GM19043 (cell line): Measurements from ENCODE around the gene GRIN3B.
"Not testable (repeated sequence)": the region's sequence is repeated elsewhere in the genome, so short reads cannot be mapped to it uniquely, and the experiment has no call there.

Experiments used
- ATAC-seq: cut with Tn5 transposase; IDR thresholded peaks from one replicate; pipeline ENCODE4 v1.9.1; 2021; ENCODE audit warnings: low read depth; ENCODE audit not compliant: unreplicated experiment

The GRIN3B gene

DNA sequence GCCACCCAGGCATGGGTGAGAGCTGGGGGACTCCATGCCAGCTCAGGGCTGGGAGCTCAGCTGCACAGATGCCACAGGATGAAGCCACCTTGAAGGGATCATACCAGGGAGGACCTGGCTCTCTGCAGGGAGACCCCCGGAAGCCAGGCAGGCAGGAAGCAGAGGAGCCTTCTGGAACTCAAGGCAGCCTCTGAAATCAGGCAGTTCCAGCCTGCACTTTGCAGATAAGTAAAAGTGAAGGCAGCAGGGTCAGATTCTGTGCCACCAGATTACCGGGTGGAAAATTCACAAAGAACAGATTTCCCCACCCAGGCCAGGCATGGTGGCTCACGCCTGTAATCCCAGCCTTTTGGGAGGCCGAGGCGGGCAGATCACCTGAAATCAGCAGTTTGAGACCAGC lies 18.2 kb downstream of the GRIN3B start:
- no peak for ATAC-seq

DNA sequence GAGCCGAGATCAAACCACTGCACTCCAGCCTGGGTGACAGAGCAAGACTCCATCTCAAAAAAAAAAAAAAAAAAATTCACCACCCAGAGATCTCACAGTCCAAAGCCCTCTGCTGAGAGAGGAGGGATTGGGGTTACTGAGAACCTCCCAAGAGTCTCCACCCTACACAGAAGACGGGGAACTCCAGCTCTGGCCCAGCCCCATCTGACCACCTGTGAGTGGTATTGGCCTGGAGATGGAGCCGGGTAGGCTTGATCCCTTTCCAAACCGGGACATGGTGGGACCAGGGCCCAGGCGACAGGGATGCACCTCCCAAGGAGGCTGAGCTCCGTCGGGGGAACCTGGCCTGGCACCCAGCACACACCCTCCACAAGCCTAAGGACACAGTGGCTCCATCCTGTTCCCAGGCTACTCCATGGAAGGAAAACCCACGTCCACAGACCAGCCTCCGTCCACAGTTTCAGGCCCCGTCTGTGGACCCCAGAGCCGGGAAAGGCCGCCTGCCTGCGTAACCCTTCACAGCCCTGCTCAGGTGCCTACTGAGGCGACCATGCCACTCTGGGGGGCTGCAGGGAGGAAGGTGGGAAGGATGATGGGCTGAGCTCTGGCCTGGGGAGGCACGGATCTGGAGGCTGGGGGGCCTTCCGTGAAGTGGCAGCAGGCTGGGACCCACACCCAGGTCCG lies 18.9 kb downstream of the GRIN3B start:
- no peak for ATAC-seq

DNA sequence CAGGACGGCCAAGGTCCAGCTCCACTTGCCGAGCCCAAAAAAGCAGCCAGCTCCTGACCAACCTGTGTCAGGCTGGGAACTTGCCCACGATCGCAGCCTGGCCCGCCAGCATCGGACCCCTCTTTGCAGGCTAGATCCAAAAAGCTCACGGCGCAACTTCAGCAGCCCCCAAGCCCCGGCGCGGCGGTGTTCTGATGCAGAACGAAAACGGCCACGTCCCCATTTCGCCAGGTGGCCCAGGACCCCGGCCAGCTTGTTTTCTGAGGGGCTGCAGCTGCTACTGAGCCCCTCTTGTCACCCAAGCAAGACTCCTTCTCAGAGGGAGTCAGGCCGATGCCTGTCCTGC lies 19.4 kb downstream of the GRIN3B start:
- no peak for ATAC-seq

DNA sequence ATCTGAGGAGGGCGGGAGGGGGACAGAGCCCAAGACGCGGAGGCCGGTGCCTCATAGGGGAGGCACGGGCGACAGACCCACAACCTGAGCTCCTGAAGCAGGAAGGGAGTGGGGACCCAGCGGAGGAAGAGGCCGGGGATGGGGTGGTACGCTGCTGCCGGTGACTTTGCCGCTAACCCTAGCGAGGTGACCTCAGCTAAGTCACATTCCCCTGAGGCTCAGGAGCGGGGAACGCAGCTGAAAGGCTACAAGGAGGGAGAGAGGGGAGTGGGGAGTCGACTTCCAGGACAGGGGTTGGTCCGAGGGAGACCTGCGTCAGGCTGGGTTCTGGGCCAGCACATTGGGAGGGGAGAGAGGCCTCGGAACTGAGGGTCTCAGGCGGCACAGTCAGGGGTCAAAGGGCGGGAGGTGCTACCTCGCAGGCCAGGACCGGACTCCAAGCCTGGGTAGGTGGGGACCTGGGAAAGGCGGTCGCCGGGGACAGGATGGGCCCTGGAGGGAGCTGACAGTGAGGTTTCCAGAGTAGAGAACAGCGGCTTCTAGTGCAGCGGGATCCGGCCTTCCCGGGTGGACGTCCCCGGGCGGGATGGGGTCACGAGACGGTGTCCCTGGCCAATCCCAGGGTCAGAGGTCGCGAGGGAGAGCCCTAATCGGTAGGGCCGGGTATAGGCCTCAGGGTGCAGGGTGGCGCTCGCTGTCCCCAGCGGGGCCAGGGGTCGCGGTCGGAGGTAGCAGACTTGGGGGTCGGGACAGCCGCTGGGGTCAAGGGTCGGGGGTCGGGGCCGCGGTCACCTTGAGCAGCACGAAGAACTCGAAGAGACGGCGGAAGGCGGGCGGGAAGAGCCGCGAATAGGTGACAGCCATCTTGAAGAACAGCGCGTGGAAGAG lies 20.0 kb downstream of the GRIN3B start:
- no peak for ATAC-seq

DNA sequence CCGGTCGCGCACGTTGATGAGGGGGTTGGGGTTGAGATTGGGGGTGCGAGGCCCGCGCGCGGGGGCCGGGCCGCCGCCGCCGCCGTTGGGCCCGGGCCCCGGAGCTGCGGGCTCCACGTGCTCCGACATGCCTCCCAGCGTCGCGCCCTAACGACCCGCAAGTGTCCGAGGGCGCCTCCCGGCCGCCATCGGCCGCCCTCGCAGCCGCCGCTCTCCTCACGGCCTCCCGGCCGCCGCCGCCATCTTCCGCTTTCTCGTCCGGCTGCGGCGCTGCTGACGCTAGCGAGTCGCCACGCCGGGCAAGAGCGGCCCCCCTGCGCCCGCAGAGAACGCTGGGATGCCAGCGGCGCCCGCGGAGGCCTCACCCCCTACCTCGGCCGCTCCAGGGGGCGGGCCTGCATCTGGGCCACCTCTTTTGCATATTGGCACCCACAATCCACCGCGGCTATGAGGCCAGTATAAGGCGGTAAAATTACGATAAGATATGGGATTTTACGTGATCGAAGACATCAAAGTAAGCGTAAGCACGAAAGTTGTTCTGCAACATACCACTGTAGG lies 20.7 kb downstream of the GRIN3B start, which contains the start of gene TMEM259:
Gene TMEM259 (minus strand): TSS at position 256 of the 558 bp plus-strand sequence. CDS start 127 bp downstream, at position 129.
- ATAC-seq: peak; percentile 80

DNA sequence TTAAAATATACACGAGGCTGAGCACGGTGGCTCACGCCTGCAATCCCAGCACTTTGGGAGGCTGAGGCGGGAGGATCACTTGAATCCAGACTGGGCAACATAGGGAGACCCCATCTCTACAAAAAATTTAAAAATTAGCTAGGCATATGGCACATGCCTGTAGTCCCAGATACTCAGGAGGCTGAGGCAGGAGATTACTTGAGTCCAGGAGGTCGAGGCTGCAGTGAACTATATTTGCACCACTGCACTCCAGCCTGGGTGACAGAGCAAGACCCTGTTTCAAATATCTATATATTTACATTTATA lies 23.6 kb downstream of the GRIN3B start:
- not testable (repeated sequence) for ATAC-seq

DNA sequence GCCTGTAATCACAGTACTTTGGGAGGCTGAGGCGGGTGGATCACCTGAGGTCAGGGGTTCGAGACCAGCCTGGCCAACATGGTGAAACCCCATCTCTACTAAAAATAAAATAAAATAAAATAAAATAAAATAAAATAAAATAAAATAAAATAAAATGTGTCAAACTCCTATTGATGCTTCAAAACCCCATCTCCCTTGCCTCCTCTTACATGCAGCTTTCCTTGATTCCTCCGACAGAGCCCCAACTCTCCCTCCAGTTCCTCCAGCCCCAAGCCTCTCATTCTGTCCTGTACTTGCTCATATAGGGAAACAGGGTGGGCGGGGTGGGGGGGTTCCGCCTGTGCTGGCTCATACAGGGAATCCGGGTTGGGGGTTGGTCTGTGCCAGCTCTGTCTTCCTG lies 24.9 kb downstream of the GRIN3B start:
- not testable (repeated sequence) for ATAC-seq

DNA sequence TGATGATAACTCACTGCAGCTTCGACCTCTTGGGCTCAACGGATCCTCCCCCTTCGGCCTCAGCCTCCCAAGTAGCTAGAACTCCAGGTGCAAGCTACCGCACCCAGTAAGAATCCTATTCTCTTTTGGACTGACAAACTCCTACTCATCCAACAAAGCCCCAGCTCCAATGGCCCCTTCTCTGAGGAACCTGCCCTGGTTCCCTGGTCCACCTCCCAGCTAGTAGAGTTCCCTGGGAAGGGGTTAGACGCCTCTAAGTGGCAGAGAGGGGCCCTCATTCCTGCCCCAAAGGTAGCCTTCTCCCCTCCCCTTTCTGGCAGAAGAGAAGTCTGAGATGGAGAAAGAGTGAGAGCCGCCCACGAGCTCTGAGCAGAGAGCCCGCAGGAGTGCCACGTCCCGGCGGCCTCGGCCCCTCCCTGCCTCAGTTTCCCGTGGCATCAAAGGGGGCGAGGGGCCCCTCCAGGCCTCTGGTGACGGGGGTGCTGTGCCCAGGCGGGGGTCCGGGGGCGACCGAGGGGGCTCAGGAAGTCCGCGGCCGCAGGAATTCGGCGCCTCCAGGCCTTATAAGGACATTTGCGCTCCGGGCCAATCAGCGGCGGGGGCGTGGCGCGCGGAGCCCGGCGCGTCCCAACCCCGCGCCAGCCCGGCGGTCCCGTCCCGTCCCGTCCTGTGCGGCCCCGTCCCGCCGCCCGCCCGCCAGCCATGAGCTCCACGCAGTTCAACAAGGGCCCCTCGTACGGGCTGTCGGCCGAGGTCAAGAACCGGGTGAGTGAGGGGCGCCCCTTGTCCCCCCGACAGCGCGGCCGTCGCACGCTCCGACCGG lies 26.0 kb downstream of the GRIN3B start, which contains the start of gene CNN2:
Gene CNN2 (plus strand): TSS at position 649 of the 823 bp plus-strand sequence. CDS start 54 bp downstream, at position 703.
- no peak for ATAC-seq

DNA sequence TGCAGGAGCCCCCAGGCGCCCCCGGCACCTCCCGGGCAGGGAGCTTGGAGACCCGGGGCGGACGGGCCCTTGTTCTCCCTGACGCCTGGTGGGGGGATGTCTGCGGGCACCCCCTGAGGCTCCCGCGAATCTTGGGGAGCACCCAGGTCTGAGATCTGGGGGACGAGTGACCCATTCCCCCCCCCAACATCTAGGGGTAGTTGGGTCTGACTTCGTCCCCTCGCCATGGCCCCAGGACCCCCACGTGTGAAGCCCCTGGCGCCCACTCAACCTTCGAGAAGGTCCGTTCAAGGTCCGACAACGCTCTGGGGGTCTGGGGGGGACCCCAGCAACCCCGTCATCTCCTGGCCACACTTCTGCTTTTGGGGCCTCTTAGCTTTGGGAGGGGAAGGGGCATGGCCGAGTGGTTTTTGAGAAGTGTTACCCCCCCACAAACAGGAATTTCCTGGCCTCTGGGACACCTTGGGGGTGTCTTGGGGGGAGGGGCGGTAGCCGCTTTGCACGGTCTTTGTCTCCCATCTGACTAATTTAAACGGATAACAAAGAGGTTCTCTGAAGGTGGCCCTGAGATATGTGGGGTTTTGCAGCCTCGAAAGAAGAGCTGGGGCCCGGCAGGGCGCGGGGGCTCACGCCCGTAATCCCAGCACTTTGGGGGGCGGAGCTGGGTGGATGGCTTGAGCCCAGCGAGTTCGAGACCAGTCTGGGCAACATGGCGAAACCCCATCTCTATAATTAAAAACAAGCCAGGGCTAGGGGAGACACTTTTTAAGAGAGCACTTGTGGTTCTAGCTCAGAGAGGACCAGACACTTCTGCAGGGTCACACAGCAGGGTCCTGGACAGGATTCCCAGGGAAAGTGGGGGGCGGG lies 26.8 kb downstream of the GRIN3B start:
- ATAC-seq: no peak

DNA sequence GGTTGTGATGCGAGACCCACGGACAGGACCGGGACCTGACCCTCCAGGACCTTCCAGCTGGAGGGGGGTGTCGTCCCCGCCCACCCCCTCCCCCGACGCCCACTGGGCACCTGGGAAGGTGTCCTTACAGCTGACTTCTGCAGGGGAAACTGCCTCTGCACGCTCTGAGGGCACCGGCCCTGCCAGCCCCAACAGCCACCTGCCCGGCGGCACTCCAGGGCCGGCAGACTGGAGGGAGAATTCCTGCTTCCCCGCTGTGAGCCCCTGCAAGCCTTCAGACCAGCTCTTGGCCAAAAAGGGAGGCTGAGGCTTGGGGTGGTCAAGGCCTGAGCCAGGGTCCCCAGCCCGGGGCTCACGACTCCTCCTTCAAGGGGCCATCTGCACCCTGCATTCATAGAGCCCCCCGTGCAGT lies 27.4 kb downstream of the GRIN3B start:
- no peak for ATAC-seq

DNA sequence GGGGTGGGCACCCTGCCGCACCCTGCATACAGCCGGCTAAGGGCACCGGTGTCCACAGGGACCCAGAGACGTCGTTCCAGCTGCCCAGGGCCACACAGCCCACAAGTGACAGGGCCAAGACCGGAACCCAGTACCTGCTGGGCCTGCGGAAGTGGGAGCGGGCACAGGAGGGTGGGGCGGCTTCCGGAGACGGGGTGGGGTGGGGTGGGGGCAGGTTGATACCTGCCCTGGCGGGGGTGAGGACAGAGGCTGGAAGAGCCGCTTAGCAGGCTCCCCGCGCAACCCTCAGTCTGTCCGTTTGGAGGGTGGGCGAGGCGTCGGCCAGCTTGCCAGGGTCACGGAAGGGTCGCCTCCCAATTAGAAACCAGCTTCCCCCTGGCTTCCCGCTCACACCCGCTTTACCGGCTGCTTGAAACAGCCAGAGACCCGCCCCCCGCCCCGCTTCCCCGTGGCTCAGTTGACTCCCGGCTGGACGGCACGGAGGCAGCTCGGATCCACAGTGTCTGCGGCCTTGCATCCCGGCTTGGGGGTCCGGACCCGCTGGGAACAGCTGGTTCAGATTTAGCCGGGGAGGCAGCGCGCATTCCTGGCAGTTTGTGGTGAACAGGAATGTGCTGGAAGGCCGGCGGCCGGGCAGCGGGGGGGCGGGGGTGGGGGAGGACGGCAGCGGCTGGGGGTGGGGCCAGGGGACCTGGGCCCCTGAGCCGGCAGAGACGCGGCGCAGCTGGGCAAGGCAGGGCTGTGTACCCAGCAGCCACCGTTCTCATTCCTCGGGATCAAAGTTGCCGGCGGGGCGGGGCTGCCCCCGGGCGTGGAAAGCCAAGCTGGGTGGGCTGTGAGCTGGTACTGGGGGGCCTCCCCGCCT lies 28.1 kb downstream of the GRIN3B start:
- no peak for ATAC-seq

DNA sequence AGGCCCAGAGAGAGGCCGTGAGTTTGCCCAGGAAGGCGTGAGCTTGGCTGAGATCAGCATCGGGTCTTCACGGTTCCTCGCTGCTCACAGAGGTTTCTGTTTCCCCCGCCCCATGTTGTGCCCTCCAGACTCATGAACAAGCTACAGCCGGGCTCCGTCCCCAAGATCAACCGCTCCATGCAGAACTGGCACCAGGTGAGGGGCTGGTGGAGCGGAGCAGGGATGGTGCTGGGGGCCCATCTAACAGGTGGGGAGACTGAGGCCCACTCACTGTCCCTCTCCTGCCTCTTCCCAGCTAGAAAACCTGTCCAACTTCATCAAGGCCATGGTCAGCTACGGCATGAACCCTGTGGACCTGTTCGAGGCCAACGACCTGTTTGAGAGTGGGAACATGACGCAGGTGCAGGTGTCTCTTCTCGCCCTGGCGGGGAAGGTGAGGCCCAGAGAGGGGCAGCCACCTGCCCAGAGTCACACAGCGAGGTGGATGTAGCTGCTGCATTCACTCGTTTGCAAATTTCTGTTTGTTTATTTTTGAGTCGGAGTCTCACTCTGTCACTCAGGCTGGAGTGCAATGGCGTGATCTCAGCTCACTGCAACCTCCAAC lies 32.1 kb downstream of the GRIN3B start:
- ATAC-seq: no peak

DNA sequence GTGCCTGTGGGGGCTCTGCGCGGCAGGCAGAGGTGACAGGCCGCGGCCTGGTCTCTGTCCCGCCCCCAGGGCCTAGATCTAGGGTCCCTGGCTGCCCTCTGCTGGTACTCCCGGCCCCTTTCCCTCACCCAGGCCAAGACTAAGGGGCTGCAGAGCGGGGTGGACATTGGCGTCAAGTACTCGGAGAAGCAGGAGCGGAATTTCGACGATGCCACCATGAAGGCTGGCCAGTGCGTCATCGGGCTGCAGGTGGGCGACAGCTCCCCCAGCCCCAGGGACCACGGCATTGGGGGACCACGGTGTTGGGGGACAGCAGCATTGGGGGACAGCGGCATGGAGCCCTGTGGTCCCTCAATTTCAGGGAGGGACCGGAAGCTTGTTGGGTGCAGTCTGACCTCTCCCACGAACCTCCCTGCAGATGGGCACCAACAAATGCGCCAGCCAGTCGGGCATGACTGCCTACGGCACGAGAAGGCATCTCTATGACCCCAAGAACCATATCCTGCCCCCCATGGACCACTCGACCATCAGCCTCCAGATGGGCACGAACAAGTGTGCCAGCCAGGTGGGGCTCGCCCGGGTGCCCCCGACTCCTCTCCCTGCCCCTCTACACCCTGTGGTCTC lies 35.9 kb downstream of the GRIN3B start:
- no peak for ATAC-seq

DNA sequence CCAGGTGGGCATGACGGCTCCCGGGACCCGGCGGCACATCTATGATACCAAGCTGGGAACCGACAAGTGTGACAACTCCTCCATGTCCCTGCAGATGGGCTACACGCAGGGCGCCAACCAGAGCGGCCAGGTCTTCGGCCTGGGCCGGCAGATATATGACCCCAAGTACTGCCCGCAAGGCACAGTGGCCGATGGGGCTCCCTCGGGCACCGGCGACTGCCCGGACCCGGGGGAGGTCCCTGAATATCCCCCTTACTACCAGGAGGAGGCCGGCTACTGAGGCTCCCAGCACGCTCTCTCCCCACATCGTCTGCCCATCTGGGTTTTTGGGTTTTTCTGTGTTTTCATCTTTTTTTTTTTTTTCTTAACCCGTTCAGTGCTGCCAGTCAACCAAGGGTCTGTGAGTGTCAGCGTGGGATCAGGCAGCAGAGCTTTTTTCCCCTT lies 37.4 kb downstream of the GRIN3B start:
- no peak for ATAC-seq

DNA sequence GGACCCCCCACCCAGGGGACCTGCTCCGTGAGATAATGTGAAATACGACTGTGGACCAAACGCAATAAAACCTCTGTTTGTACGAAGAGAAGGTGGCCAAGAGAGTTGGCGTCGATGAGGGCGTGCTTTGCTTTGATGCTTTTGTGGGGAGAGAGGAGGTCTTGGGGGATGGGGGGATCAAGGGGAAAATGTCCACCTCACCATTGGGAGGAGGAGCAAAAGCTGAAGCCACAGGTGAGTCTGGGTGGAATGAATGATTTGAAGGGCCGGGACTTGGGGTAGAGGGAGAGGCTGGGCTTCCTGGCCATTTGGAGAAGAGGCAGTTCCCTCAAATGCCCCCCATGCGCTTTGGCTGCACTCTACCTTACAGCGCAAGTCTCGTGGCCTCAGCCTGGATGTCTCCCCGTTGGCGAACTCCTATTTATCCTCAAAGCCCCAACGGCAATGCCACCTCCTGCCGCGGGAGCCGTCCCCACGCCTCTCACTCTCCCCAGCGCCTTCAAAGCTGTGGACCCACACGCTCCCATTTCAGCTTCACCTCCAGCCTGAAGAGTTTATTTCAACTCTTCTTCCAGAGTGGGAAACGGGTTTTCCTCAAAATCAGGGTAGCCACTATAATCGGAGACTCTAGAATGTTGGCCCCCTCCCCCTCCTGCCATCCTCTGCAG lies 38.9 kb downstream of the GRIN3B start:
- no peak for ATAC-seq

DNA sequence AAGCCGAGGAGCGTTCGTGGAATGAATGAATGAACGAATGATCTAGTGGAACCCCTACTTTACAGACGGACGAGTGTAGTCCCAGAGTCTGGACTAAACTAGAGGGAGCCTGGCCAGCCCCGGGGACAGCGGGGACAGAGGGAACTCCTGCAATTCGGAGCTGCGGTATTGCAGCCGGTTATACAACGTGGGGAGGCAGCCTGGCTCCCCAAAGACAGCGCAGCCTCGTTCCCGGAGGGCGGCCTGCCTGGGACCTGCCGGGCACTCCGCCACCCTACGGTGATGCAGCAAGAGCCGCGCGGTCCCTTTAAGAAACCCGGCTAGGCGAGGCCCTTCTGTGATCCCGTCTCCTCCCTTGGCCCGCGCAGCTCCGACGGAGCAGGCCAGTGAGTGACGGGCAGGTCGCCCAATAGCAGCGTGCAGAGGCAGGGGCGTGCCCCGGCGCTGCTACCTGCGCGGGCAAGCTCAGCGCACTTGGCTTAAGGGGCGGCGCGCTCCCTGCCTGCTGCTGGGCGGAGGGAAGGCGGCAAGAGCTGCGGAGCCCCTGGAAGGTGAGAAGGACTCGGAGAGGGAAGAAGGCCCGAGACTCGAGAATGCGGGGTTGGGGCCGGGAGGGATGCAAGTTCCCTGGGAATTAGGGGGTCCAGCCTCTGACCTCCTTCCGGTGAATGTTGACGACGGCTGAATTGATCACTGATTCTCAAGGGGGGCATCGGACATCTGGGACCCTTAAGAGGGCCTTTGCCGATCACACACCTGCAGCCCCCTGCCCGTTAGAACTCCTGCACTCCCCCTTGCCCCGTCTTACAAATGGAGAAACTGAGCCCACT lies 39.6 kb downstream of the GRIN3B start, which contains the start of gene ABCA7:
Gene ABCA7 (plus strand): TSS at position 462 of the 830 bp plus-strand sequence. CDS start 1,255 bp downstream, outside the sequence.
- ATAC-seq: peak; percentile 62
